GM23338 (cell line): ENCODE results near the gene TCFL5.

ENCODE experiments used
- CREB1 ChIP-seq: fragments of 250-450 bp; sonication (Bioruptor Pico); IDR thresholded peaks from 2 replicates; pipeline ENCODE4 v1.5.0; 2020; ENCODE audit warnings: low read depth, mild to moderate bottlenecking, moderate library complexity
- EZH2 ChIP-seq: fragments of 200-600 bp; sonication (generic); IDR thresholded peaks from one replicate; pipeline ENCODE4 v1.8.0; 2017; ENCODE audit warnings: antibody characterized with exemption, mild to moderate bottlenecking, low read depth; ENCODE audit not compliant: unreplicated experiment
- POLR2AphosphoS5 ChIP-seq: IDR thresholded peaks from 2 replicates; pipeline ENCODE4 v1.6.1; 2016; ENCODE audit warnings: antibody characterized with exemption, low read depth
- TF ChIP-seq, protein P1 (sequence below), 2 experiments: fragments of 200-600 bp in 1 of 2; sonication (generic) in 1 of 2; conservative IDR thresholded peaks; 2 replicates each; pipeline versions ENCODE4 v1.5.1 to v1.6.1; 2016 to 2017; ENCODE audit warnings: antibody characterized with exemption in 2 of 2, low read depth in 2 of 2, mild to moderate bottlenecking in 2 of 2, moderate library complexity in 1 of 2

DNA sequence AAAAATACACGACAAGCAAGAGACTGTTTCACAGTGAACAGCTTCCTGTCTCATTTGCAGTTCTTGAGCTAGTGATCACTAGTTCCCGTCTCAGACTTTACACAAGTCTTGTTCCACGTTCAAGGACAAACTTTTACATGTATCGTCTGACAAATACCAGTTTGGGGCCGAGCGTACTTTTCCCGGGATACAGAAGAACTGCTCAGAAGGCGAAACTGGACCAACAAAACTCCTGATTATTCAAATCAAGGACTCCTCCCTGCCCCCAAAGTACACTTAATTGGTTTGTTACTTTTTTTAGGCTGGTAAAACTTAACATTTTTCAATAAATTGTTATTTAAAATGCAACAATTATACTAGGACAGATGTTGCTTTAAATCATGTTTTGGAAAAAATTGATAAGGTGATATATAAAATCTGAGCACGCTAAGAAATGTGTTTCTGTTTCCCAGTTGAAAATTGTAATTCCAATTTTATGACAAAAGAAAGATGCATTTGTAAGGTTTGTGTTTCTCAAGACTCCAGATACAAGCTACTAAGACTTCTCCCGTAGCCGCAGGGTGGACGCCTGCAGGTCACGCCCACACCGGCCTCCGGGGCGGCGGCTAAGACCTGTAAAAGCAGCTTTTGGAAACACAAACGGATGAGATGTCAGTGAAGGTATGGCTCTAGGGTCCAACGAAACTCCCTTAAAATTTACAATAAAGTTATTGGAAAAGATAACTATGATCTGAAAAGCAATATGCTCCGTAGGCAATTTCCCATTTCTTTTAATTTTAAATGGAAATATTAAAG lies 16.8 kb upstream of the TCFL5 start:
- TF ChIP-seq POLR2AphosphoS5 (no peak), CREB1 (CRISPR knock-in tag) (no peak), EZH2 (no peak)
- TF ChIP-seq, protein P1, sequence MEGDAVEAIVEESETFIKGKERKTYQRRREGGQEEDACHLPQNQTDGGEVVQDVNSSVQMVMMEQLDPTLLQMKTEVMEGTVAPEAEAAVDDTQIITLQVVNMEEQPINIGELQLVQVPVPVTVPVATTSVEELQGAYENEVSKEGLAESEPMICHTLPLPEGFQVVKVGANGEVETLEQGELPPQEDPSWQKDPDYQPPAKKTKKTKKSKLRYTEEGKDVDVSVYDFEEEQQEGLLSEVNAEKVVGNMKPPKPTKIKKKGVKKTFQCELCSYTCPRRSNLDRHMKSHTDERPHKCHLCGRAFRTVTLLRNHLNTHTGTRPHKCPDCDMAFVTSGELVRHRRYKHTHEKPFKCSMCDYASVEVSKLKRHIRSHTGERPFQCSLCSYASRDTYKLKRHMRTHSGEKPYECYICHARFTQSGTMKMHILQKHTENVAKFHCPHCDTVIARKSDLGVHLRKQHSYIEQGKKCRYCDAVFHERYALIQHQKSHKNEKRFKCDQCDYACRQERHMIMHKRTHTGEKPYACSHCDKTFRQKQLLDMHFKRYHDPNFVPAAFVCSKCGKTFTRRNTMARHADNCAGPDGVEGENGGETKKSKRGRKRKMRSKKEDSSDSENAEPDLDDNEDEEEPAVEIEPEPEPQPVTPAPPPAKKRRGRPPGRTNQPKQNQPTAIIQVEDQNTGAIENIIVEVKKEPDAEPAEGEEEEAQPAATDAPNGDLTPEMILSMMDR (conservative IDR thresholded peaks at IDR 0.05; ENCODE audit: low read depth in 2 of 2): no peak
